Epithelial cell of proximal tubule (primary cell): ENCODE results near the gene MYNN. TPM values are rescaled to one million over a fixed set of nuclear protein-coding genes. Genes with fewer than 3 reads are reported as not detected.

Source experiments
- DNase-seq: peaks from one replicate; pipeline ENCODE4 v3.0.0-alpha.2; 2011; ENCODE audit warnings: low read depth
- H3K4me3 ChIP-seq: 2 replicates; pipeline ENCODE4 v1.5.1; 2011; ENCODE audit warnings: low read depth, mild to moderate bottlenecking, low read length
- CTCF ChIP-seq: conservative IDR thresholded peaks from 2 replicates; pipeline ENCODE4 v1.5.1; 2012; ENCODE audit warnings: low read depth, mild to moderate bottlenecking, low read length
- total RNA-seq: library from RNA; depleted of rRNA; stranded (reverse); fragments of >200 nt; gene quantifications from 2 replicates; pipeline ENCODE4 v1.2.3, GENCODE V29; 2015

The MYNN gene
- total RNA-seq, 1 donor from 2014 or later: 17.6 TPM

DNA sequence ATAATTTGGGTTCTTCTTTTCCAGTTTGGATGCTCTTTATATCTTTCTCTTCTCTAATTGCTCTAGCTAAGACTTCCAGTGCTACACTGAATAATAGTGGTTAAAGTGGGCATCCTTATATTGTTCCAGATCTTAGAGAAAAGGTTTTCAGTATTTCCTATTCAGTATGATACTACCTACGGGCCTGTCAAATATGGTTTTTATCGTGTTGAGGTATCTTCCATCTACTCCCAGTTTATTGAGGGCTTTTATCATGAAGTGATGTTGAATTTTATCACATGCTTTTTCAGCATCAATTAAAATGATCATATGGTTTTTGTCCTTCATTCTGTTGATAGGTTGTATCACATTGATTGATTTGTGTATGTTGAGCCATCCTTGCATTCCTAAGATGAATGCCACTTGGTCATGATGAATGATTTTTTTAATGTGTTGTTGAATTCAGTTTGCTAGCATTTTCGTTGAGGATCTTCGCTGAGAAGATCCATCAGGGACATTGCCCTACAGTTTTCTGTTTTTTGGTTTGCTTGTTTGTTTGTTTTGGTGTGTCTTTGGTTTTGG lies 42.5 kb downstream of the MYNN start:
- no peak for DNase-seq
- no peak for TF ChIP-seq CTCF

DNA sequence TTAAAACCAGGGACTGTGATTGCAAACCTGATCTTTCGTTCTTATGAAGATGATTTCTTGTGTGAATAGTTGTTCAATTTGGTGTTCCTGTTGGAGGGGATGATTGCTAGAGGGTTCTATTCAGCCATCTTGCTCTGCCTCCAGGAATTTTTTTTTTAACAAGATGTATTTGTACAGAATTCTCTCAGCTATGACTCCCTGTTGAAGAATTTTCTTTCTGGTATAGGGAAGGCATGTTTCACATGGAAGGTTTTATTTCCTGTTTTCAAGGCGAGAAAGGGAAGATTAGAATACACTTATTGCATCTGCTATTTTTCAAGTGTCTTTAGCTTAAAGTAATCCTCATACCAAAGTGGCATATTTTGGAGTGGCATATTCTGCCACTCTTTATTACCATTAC lies 45.1 kb downstream of the MYNN start:
- H3K4me3 ChIP-seq: no peak overlapping the region
- no peak for DNase-seq
- no peak for TF ChIP-seq CTCF

More for the DNA sequence above, 42.5 kb downstream of the MYNN start:
- no peak overlapping the region for H3K4me3 ChIP-seq

DNA sequence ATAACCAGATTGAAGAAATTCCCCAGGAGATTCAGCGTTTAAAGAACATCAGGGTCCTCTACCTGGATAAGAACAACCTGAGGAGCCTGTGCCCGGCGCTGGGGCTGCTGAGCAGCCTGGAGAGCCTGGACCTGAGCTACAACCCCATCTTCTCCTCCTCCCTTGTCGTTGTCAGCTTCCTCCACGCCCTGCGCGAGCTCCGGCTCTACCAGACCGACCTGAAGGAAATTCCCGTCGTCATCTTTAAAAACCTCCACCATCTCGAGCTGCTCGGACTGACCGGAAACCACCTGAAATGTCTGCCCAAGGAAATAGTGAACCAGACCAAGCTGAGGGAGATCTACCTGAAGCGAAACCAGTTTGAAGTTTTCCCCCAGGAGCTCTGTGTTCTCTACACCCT lies 48.9 kb downstream of the MYNN start:
- no peak for DNase-seq
- no peak for TF ChIP-seq CTCF
- no peak overlapping the region for H3K4me3 ChIP-seq

DNA sequence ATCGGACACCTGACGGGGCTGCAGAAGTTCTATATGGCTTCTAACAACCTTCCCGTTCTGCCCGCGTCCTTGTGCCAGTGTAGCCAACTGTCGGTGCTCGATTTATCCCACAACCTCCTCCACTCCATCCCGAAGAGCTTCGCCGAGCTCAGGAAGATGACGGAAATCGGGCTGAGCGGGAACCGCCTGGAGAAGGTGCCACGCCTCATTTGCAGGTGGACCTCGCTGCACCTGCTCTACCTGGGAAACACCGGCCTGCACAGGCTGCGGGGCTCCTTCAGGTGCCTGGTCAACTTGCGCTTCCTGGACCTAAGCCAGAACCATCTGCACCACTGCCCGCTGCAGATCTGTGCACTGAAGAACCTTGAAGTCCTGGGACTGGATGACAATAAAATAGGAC lies 49.3 kb downstream of the MYNN start:
- DNase-seq: no peak
- no peak for TF ChIP-seq CTCF
- no peak overlapping the region for H3K4me3 ChIP-seq

DNA sequence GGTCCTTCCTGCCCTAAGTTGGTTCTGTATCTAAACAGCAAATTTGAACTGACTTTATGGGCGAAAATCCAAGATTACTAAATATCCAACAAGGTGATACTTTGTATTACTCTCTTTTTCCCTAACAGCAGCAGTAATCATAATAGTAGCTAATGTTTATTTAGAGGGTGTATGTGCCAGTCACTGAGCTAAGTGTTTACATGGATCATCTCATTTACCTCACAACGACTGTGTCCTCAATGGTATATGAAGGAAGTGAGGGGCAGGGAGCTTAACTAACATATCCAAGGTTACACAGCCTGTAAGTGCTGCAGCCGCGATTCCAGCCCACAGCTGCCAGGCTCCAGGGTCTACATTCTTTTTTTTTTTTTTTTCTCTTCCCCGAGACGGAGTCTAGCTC lies 49.8 kb downstream of the MYNN start:
- no peak for TF ChIP-seq CTCF
- no peak for DNase-seq

GRCh38 chr3:169825316-169825715 lies 52.1 kb downstream of the MYNN start:
- no peak for DNase-seq
- no peak for TF ChIP-seq CTCF
- H3K4me3 ChIP-seq: no peak overlapping the region

More for the DNA sequence above, 49.8 kb downstream of the MYNN start:
- H3K4me3 ChIP-seq: no peak overlapping the region

DNA sequence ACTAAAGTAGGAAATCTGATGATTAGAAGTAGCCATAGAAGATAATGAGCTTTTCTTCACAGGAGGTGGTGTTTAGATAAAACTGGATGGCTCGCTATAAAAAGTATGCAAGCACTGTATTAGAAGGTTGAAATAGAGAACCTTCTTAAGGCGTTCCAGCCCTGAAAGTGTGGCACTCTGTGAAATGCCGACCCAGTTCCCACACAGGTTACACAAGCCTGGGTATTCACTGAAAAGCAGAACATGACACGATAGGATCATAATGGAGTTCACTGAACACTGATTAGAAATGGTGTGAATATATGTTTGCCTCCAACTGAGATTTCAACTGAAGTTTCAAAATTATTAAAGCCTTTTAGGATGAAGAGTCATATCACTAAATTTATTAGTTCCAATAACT lies 54.5 kb downstream of the MYNN start:
- no peak for TF ChIP-seq CTCF
- DNase-seq: no peak
- H3K4me3 ChIP-seq: no peak overlapping the region
